OCI-LY7 (cell line): ENCODE results near the gene GLMP. TPM values are rescaled to one million over a fixed set of nuclear protein-coding genes. Genes with fewer than 3 reads are reported as not detected.

ENCODE experiments used
- BruUV-seq: library from RNA; stranded (reverse); fragments of 400-500 nt; replicated peaks from 2 replicates; lab custom pipeline; 2021; lab: Mats Ljungman, UMichigan
- CTCF ChIA-PET: fragments of 300-600 bp; sonication (Branson Sonifier 250); formaldehyde crosslinking; loops from one replicate; lab custom pipeline; 2022; ENCODE audit warnings: antibody characterized with exemption; ENCODE audit not compliant: unreplicated experiment; lab: Charles Lee
- POLR2A ChIA-PET: fragments of 300-600 bp; sonication (Branson Sonifier 250); formaldehyde crosslinking; loops from one replicate; lab custom pipeline; 2022; ENCODE audit warnings: antibody characterized with exemption; lab: Charles Lee
- DNase-seq: peaks from one replicate; pipeline ENCODE4 v3.0.0-alpha.2; 2015; ENCODE audit warnings: low spot score
- H2AFZ ChIP-seq: fragments of 200-600 bp; sonication (generic), shearing (Covaris generic); 2 replicates; pipeline ENCODE4 v1.6.1; 2014; ENCODE audit warnings: mild to moderate bottlenecking, antibody characterized with exemption, low read length, moderate library complexity
- H3K27ac ChIP-seq: fragments of 200-600 bp; sonication (generic); 2 replicates; pipeline ENCODE4 v1.5.1; 2014; ENCODE audit warnings: mixed run types, low read depth, mild to moderate bottlenecking, moderate library complexity, low read length, inconsistent platforms; ENCODE audit not compliant: poor library complexity, severe bottlenecking
- H3K36me3 ChIP-seq: fragments of 200-600 bp; sonication (generic); 2 replicates; pipeline ENCODE4 v1.6.1; 2014; ENCODE audit warnings: mild to moderate bottlenecking, antibody characterized with exemption, low read length, moderate library complexity, mixed read lengths; ENCODE audit not compliant: insufficient read depth
- H3K4me1 ChIP-seq: fragments of 200-600 bp; sonication (generic); 2 replicates; pipeline ENCODE4 v1.5.1; 2014; ENCODE audit warnings: mild to moderate bottlenecking, low read length; ENCODE audit not compliant: insufficient read depth, poor library complexity, severe bottlenecking
- H3K4me2 ChIP-seq: fragments of 200-600 bp; sonication (generic); 2 replicates; pipeline ENCODE4 v1.6.1; 2014; ENCODE audit warnings: mild to moderate bottlenecking, low read length
- H3K4me3 ChIP-seq: fragments of 200-600 bp; sonication (generic); 2 replicates; pipeline ENCODE4 v1.5.1; 2014; ENCODE audit warnings: mild to moderate bottlenecking, low read depth, low read length; ENCODE audit not compliant: poor library complexity, severe bottlenecking
- H3K79me2 ChIP-seq: fragments of 200-600 bp; sonication (generic); 2 replicates; pipeline ENCODE4 v1.6.1; 2016; ENCODE audit warnings: low read depth, mild to moderate bottlenecking, low read length, moderate library complexity, mixed read lengths; ENCODE audit not compliant: insufficient read depth
- H3K9me2 ChIP-seq: fragments of 200-600 bp; sonication (generic); 2 replicates; pipeline ENCODE4 v1.6.1; 2016; ENCODE audit warnings: mild to moderate bottlenecking, low read length, mixed read lengths; ENCODE audit not compliant: insufficient read depth
- H3K9me3 ChIP-seq: fragments of 200-600 bp; sonication (generic); 2 replicates; pipeline ENCODE4 v1.6.1; 2014; ENCODE audit warnings: mild to moderate bottlenecking, mixed run types, low read length, mixed read lengths
- H4K20me1 ChIP-seq: fragments of 200-600 bp; sonication (generic); 2 replicates; pipeline ENCODE4 v1.6.1; 2014; ENCODE audit warnings: mild to moderate bottlenecking, antibody characterized with exemption, low read length, moderate library complexity, mixed read lengths; ENCODE audit not compliant: insufficient read depth
- EZH2phosphoT487 ChIP-seq: fragments of 200-600 bp; sonication (generic); IDR thresholded peaks from 2 replicates; pipeline ENCODE4 v1.6.1; 2018; ENCODE audit warnings: low read depth, borderline replicate concordance, mild to moderate bottlenecking, mixed run types, antibody characterized with exemption, low read length, moderate library complexity, mixed read lengths
- intact Hi-C: fragments of 100-400 bp; cut with micrococcal nuclease; formaldehyde crosslinking; loops from one replicate; pipeline ENCODE4 v1.10.0; 2022; ENCODE audit not compliant: unreplicated experiment
- total RNA-seq, 2 experiments: library from RNA; depleted of rRNA in 1 of 2; stranded (reverse); fragments of >200 nt in 1 of 2; shearing (Covaris generic) in 1 of 2; gene quantifications; 2 replicates each; pipeline ENCODE4 v1.2.3, GENCODE V29; 2014 to 2022
- TF ChIP-seq, protein P1 (sequence below): fragments of 200-600 bp; sonication (generic); conservative IDR thresholded peaks from 2 replicates; pipeline ENCODE4 v1.5.1; 2014; ENCODE audit warnings: mild to moderate bottlenecking, antibody characterized with exemption, low read length, moderate library complexity, mixed read lengths

The GLMP gene
- total RNA-seq, 2 experiments from 2014 or later, result 0.60 to 4.9 TPM

DNA sequence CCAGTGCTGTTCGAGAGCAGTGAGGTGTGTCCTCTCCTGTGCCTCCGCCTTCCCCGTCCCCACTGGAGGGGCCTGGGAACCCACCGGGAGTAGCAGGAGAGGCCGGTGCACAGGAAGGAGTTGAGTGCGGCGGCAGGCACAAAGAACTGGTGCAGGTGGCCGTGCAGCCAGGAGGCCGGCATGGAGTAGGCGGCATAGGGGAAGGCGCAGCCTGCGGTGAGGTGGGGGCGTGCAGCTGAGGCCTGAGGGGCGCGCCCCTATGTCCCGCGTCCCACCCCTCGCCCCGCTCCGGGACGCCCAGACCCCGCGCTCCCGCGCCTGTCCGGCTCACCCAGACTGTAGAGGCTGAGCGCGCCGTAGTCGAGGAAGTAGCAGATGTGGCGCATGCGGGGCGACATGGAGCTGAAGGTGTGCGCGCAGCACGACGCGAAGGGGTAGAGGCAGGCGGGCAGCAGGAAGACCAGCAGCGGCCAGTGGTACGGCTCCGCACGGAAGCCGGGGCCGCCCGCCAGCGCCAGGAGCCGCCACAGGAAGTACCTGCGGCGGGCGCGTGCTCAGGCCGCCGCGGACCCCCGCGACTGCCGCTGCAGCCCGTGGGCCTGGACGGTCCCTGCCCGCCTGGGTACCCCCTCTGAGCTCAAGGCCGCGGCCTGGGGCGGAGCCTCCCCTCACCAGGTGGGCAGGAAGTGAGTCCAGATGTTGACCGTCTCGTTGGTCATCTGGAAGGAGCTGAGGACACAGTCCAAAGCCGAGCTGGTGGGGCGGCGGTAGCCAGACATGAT is 49.8 kb downstream of the GLMP start:
- Histone ChIP-seq H3K36me3 (peaks cover 23% of the 10 kb centered on the region), H4K20me1 (no peaks in the 10 kb centered on the region; the same call in 1 of the 2 replicates), H3K4me2 (no peak overlapping the region; the same call in 1 of the 2 replicates), H3K9me2 (no peaks in the 10 kb centered on the region), H3K9me3 (no peaks in the 10 kb centered on the region), H2AFZ (no peak overlapping the region), H3K4me1 (no peaks in the 10 kb centered on the region), H3K79me2 (no peaks in the 10 kb centered on the region), H3K27ac (no peak overlapping the region), H3K4me3 (no peak overlapping the region)
- CTCF ChIA-PET, result no interaction called here
- POLR2A ChIA-PET, result interaction anchor here (0.9 kb wide), 1 partner anchor 117 kb away, joined by 3 read pairs; no protein-coding TSS in a partner anchor
- no peak for TF ChIP-seq EZH2phosphoT487
- TF ChIP-seq, protein P1, sequence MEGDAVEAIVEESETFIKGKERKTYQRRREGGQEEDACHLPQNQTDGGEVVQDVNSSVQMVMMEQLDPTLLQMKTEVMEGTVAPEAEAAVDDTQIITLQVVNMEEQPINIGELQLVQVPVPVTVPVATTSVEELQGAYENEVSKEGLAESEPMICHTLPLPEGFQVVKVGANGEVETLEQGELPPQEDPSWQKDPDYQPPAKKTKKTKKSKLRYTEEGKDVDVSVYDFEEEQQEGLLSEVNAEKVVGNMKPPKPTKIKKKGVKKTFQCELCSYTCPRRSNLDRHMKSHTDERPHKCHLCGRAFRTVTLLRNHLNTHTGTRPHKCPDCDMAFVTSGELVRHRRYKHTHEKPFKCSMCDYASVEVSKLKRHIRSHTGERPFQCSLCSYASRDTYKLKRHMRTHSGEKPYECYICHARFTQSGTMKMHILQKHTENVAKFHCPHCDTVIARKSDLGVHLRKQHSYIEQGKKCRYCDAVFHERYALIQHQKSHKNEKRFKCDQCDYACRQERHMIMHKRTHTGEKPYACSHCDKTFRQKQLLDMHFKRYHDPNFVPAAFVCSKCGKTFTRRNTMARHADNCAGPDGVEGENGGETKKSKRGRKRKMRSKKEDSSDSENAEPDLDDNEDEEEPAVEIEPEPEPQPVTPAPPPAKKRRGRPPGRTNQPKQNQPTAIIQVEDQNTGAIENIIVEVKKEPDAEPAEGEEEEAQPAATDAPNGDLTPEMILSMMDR, result no peak
- no peak for DNase-seq
- intact Hi-C loops, result no loop called here
- no TSS peak for BruUV-seq

DNA sequence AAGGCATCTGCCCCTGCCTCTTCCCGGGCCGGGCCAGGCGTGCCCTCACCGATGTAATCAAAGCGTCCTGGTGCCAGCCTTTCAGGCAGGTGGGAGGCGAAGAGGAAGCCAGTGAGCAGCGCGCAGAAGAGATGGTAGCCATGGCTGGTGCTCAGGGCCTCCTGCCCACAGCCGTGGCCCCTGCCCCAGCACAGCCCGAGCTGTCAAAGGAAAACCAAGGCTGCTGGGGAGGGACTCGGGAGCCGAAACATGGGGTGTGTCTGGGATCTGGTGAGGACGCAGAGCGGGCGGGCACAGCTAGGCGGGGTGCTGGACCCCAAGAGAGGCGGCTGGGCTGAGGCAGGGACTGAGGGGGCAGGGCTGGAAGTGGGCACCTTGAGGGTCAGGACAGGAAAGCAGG is 50.8 kb downstream of the GLMP start:
- intact Hi-C loops, result no loop called here
- H4K20me1 ChIP-seq, result no peaks in the 10 kb centered on the region; the same call in 1 of the 2 replicates
- no peaks in the 10 kb centered on the region for H3K9me3 ChIP-seq
- TF ChIP-seq, protein P1, result no peak
- TF ChIP-seq EZH2phosphoT487, result no peak
- DNase-seq, result no peak
- ChIA-PET CTCF (no interaction called here), POLR2A (no interaction called here)
- no TSS peak for BruUV-seq
- H3K36me3 ChIP-seq, result peaks cover 17% of the 10 kb centered on the region
- H3K4me3 ChIP-seq, result no peak overlapping the region
- H2AFZ ChIP-seq, result no peak overlapping the region
- H3K4me1 ChIP-seq, result no peaks in the 10 kb centered on the region
- no peaks in the 10 kb centered on the region for H3K9me2 ChIP-seq
- H3K79me2 ChIP-seq, result no peaks in the 10 kb centered on the region
- H3K27ac ChIP-seq, result no peak overlapping the region
- no peak overlapping the region for H3K4me2 ChIP-seq

DNA sequence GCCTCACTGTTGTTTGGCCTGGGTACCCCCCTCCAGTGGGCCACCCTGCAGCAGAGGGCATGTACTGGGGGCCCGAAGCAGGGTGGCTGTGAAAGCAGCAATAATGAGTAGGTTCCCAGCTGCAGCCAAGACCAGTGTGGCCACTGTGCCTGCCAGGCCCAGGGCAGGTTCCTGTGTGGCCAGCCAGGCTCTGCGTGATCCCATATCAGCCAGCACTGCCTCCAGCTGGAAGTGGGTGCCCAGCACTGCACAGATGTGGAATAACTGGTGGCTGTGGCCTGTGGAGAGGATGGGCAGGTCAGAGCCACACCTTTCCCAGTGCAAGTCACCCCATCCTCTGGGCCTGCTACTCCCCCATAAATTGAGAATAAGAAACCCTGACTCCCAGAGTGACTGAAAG is 51.4 kb downstream of the GLMP start:
- TF ChIP-seq, protein P1, result no peak
- no peak for TF ChIP-seq EZH2phosphoT487
- Histone ChIP-seq H3K4me1 (no peaks in the 10 kb centered on the region), H3K4me2 (no peak overlapping the region), H3K4me3 (no peak overlapping the region), H3K9me2 (no peaks in the 10 kb centered on the region), H3K27ac (no peak overlapping the region), H3K36me3 (peaks cover 17% of the 10 kb centered on the region), H4K20me1 (no peaks in the 10 kb centered on the region; the same call in 1 of the 2 replicates), H3K79me2 (no peaks in the 10 kb centered on the region), H2AFZ (no peak overlapping the region), H3K9me3 (no peaks in the 10 kb centered on the region)
- CTCF ChIA-PET, result no interaction called here
- POLR2A ChIA-PET, result no interaction called here
- no peak for DNase-seq
- intact Hi-C loops, result no loop called here
- BruUV-seq, result no TSS peak
